DOHH2 (cell line): ENCODE data around the gene ESCO1.

ENCODE experiments used
- H3F3A ChIP-seq: fragments of 200-600 bp; sonication (generic), shearing (Covaris generic); 2 replicates; pipeline ENCODE4 v1.6.0; 2016; ENCODE audit warnings: antibody characterized with exemption, mild to moderate bottlenecking; ENCODE audit not compliant: control insufficient read depth, insufficient read depth
- H3K27ac ChIP-seq: fragments of 200-600 bp; sonication (generic); 2 replicates; pipeline ENCODE4 v1.5.1; 2014; ENCODE audit warnings: low read depth, mild to moderate bottlenecking, low read length, moderate library complexity
- H3K27me3 ChIP-seq: fragments of 200-600 bp; sonication (generic); 2 replicates; pipeline ENCODE4 v1.6.1; 2014; ENCODE audit warnings: mild to moderate bottlenecking, low read length, mixed read lengths; ENCODE audit not compliant: control insufficient read depth
- H3K36me3 ChIP-seq: fragments of 200-600 bp; sonication (generic); 2 replicates; pipeline ENCODE4 v1.6.1; 2014; ENCODE audit warnings: mild to moderate bottlenecking, low read length, moderate library complexity, mixed read lengths; ENCODE audit not compliant: control insufficient read depth
- H3K4me1 ChIP-seq: fragments of 200-600 bp; sonication (generic); 2 replicates; pipeline ENCODE4 v1.6.1; 2014; ENCODE audit warnings: mild to moderate bottlenecking, low read length, mixed read lengths; ENCODE audit not compliant: control insufficient read depth
- H3K4me2 ChIP-seq: fragments of 200-600 bp; sonication (generic); 2 replicates; pipeline ENCODE4 v1.6.0; 2014; ENCODE audit warnings: mild to moderate bottlenecking, low read length, moderate library complexity
- H3K4me3 ChIP-seq: fragments of 200-600 bp; sonication (generic); 2 replicates; pipeline ENCODE4 v1.5.1; 2014; ENCODE audit warnings: mild to moderate bottlenecking, low read length, mixed read lengths
- H3K79me2 ChIP-seq: fragments of 200-600 bp; sonication (generic); 2 replicates; pipeline ENCODE4 v1.6.1; 2014; ENCODE audit warnings: mild to moderate bottlenecking, low read length, mixed read lengths; ENCODE audit not compliant: control insufficient read depth
- H3K9me2 ChIP-seq: fragments of 200-600 bp; sonication (generic); replicated peaks from 2 replicates; pipeline ENCODE4 v1.6.1; 2014; ENCODE audit warnings: mild to moderate bottlenecking, low read length, mixed read lengths; ENCODE audit not compliant: control insufficient read depth
- H3K9me3 ChIP-seq: fragments of 200-600 bp; sonication (generic); 2 replicates; pipeline ENCODE4 v1.6.1; 2014; ENCODE audit warnings: antibody characterized with exemption, low read length, mixed read lengths; ENCODE audit not compliant: control insufficient read depth, insufficient read depth
- H4K20me1 ChIP-seq: fragments of 200-600 bp; sonication (generic); 2 replicates; pipeline ENCODE4 v1.6.0; 2014; ENCODE audit warnings: low read depth, mild to moderate bottlenecking, antibody characterized with exemption, low read length, moderate library complexity; ENCODE audit not compliant: control insufficient read depth, insufficient read depth
- EZH2phosphoT487 ChIP-seq: fragments of 200-600 bp; sonication (generic); IDR thresholded peaks from 2 replicates; pipeline ENCODE4 v1.6.1; 2017; ENCODE audit warnings: borderline replicate concordance, mild to moderate bottlenecking, antibody characterized with exemption, low read length, moderate library complexity, mixed read lengths
- TF ChIP-seq, protein P1 (sequence below): fragments of 200-600 bp; sonication (generic); IDR thresholded peaks from one replicate; pipeline ENCODE4 v1.5.1; 2014; ENCODE audit warnings: antibody characterized with exemption, mild to moderate bottlenecking, low read depth, low read length; ENCODE audit not compliant: poor library complexity, severe bottlenecking

ESCO1 gene

DNA sequence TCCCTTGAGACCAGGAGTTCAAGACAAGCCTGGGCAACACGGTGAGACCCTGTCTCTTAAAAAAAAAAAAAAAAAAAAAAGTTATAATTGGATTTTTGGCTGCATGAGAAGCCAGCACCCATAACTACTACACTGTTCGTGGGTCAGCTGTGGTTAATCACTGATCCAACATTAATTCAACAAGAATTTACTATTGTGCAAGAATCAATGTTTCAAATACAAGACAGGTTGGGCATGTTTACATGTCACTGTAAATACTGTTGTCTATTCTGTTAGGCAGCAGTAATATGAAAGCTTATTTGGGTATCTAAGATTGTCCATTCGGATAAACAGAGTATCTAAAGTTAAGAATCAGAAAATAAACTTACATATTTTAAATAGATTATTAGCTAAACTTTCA lies 62.3 kb downstream of the ESCO1 start:
- no peak overlapping the region for H3K27ac ChIP-seq
- peaks cover 58% of the 10 kb centered on the region for H3K36me3 ChIP-seq

DNA sequence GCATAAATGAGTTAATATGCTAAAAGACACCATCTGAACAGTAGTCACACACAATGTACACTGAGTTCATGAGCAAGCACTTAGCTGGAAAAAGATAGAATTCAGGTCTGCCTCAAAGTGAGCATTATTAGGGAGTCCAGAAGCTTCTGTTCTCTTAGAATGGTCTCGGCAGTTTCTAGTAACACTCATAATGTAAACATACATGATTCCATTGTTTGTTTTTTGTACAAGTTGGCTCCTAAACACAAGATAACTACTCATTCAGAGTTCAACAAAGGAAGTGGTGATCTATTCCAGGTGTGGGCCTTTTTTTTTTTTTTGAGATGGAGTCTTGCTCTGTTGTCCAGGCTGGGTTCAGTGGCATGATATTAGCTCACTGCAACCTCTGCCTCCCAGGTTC lies 66.2 kb downstream of the ESCO1 start:
- no peak overlapping the region for H3K4me3 ChIP-seq
- no peak overlapping the region for H3K27ac ChIP-seq
- H3K4me2 ChIP-seq, result no peak overlapping the region
- H3K9me3 ChIP-seq, result no peaks in the 10 kb centered on the region
- H4K20me1 ChIP-seq, result no peaks in the 10 kb centered on the region
- H3K4me1 ChIP-seq, result no peaks in the 10 kb centered on the region
- peaks cover 73% of the 10 kb centered on the region for H3K36me3 ChIP-seq
- H3K79me2 ChIP-seq, result no peaks in the 10 kb centered on the region
- no peaks in the 10 kb centered on the region for H3K9me2 ChIP-seq
- TF ChIP-seq EZH2phosphoT487, result no peak
- TF ChIP-seq, protein P1, sequence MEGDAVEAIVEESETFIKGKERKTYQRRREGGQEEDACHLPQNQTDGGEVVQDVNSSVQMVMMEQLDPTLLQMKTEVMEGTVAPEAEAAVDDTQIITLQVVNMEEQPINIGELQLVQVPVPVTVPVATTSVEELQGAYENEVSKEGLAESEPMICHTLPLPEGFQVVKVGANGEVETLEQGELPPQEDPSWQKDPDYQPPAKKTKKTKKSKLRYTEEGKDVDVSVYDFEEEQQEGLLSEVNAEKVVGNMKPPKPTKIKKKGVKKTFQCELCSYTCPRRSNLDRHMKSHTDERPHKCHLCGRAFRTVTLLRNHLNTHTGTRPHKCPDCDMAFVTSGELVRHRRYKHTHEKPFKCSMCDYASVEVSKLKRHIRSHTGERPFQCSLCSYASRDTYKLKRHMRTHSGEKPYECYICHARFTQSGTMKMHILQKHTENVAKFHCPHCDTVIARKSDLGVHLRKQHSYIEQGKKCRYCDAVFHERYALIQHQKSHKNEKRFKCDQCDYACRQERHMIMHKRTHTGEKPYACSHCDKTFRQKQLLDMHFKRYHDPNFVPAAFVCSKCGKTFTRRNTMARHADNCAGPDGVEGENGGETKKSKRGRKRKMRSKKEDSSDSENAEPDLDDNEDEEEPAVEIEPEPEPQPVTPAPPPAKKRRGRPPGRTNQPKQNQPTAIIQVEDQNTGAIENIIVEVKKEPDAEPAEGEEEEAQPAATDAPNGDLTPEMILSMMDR, result no peak
- no peaks in the 10 kb centered on the region for H3K27me3 ChIP-seq
- no peaks in the 10 kb centered on the region for H3F3A ChIP-seq

More for the DNA sequence above, 62.3 kb downstream of the ESCO1 start:
- no peak for TF ChIP-seq EZH2phosphoT487
- TF ChIP-seq, protein P1, result no peak
- no peaks in the 10 kb centered on the region for H3F3A ChIP-seq
- no peaks in the 10 kb centered on the region for H3K4me1 ChIP-seq
- no peak overlapping the region for H3K4me2 ChIP-seq
- no peaks in the 10 kb centered on the region for H3K79me2 ChIP-seq
- H3K4me3 ChIP-seq, result no peak overlapping the region
- H3K9me3 ChIP-seq, result no peaks in the 10 kb centered on the region
- H3K9me2 ChIP-seq, result no peaks in the 10 kb centered on the region
- H3K27me3 ChIP-seq, result no peaks in the 10 kb centered on the region
- H4K20me1 ChIP-seq, result no peaks in the 10 kb centered on the region

DNA sequence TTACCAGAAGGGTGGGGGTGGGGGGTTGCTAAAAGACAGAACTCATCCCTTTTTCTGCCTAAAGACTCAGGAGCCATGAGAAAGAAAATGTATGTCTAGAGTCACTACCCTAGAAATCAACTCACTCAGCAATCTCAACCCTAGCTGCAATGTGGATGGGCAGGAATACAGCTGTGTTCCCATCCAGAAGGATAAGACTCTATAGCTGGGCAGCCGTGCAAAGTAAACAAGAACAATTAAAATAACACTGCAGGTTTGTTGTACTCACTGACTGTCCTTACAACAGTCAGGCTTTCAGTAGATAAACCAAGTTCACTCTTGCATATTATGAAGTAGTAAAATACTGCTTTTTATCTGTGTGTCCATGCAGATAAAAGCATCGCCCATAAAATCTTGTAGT lies 74.0 kb downstream of the ESCO1 start:
- H3K9me3 ChIP-seq, result no peaks in the 10 kb centered on the region
- H3K9me2 ChIP-seq, result no peaks in the 10 kb centered on the region
- no peaks in the 10 kb centered on the region for H3K27me3 ChIP-seq
- no peaks in the 10 kb centered on the region for H4K20me1 ChIP-seq
- H3K4me3 ChIP-seq, result no peak overlapping the region
- no peak overlapping the region for H3K4me2 ChIP-seq
- TF ChIP-seq, protein P1, result no peak
- no peak for TF ChIP-seq EZH2phosphoT487
- H3K79me2 ChIP-seq, result no peaks in the 10 kb centered on the region
- H3K36me3 ChIP-seq, result peaks cover 66% of the 10 kb centered on the region
- no peaks in the 10 kb centered on the region for H3K4me1 ChIP-seq
- 0 out of 2 replicates have a peak, but pooled peaks cover 4% of the 10 kb centered on the region for H3F3A ChIP-seq
- no peak overlapping the region for H3K27ac ChIP-seq

DNA sequence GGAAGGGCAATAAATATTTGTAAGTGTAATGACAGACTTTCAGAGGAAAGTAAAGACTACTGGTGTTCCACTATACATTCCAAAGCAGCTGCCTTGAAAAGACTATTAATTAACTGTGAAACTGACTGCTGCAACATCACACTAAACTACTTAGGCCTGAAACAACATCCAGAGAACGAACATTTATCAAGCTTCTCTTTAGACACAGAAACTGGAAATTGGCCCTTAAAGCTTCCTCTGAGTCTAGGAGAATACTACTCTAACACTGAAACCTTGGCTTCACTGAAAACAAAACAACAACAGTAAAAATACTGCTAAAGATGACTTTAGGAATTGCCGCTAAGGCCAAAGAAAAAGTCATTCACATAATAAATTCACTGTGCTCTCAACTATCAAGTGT lies 74.6 kb downstream of the ESCO1 start:
- Histone ChIP-seq H3K9me2 (no peaks in the 10 kb centered on the region), H3F3A (0 out of 2 replicates have a peak, but pooled peaks cover 4% of the 10 kb centered on the region), H3K27ac (no peak overlapping the region), H3K36me3 (peaks cover 61% of the 10 kb centered on the region), H3K27me3 (no peaks in the 10 kb centered on the region), H4K20me1 (no peaks in the 10 kb centered on the region), H3K9me3 (no peaks in the 10 kb centered on the region), H3K4me2 (no peak overlapping the region), H3K4me3 (no peak overlapping the region), H3K4me1 (no peaks in the 10 kb centered on the region), H3K79me2 (no peaks in the 10 kb centered on the region)
- TF ChIP-seq, protein P1, result no peak
- TF ChIP-seq EZH2phosphoT487, result no peak
